A549 treated with ZK216348 at 1 μM for 4 hours (cell line): ENCODE results near the gene POLR2H. TPM values are rescaled to one million over a fixed set of nuclear protein-coding genes. Genes with fewer than 3 reads are reported as not detected.

Experiments used
- total RNA-seq: library from RNA; stranded (reverse); fragments of 200-300 nt; extraction: Qiagen RNA extraction; gene quantifications from 5 replicates; pipeline ENCODE4 v1.2.3, GENCODE V29; 2022; ENCODE audit warnings: low read depth

POLR2H gene
- 69.5 to 82.7 TPM (median 77.4 TPM) in 5 replicates for total RNA-seq

GRCh38 chr3:184361532-184361931 is at the start of gene POLR2H, which contains the start of gene CLCN2:
POLR2H (plus strand) TSS chr3:184361710; CDS start chr3:184363493, 1,783 bp downstream.
CLCN2 (minus strand) TSS chr3:184361605; CDS start chr3:184361479, 126 bp downstream.

GRCh38 chr3:184314363-184314699 is 47.2 kb upstream of the POLR2H start, which contains the start of gene EIF4G1:
EIF4G1 (plus strand) TSS chr3:184314606; CDS start chr3:184315797, 1,191 bp downstream.

GRCh38 chr3:184337399-184337714 is 24.2 kb upstream of the POLR2H start, which contains the start of gene FAM131A:
FAM131A (plus strand) TSS chr3:184337600; CDS start chr3:184337631, 31 bp downstream.

GRCh38 chr3:184377882-184378445 is 16.5 kb downstream of the POLR2H start, which contains the start of gene THPO:
THPO (minus strand) TSS chr3:184378207; CDS start chr3:184376259, 1,948 bp downstream.

GRCh38 chr3:184379358-184380184 is 18.1 kb downstream of the POLR2H start, which contains the start of gene CHRD:
CHRD (plus strand) TSS chr3:184380054; CDS start chr3:184380319, 265 bp downstream.

Other genes starting within 250 kb of the POLR2H start
- 25.0 to 31.5 TPM (median 29.3 TPM) in 5 replicates for gene EIF2B5, start 226.4 kb upstream of the POLR2H start, total RNA-seq
- 14.9 to 30.4 TPM (median 26.5 TPM) in 5 replicates for gene DVL3, start 206.3 kb upstream of the POLR2H start, total RNA-seq
- gene AP2M1, start 186.9 kb upstream of the POLR2H start, total RNA-seq, result 286 to 326 TPM (median 314 TPM) in 5 replicates
- 25.4 to 36.5 TPM (median 34.8 TPM) in 5 replicates for gene ABCF3, start 175.5 kb upstream of the POLR2H start, total RNA-seq
- gene VWA5B2, start 132.1 kb upstream of the POLR2H start, total RNA-seq, result 0.29 to 0.46 TPM (median 0.38 TPM) in 5 replicates
- 48.9 to 83.2 TPM (median 72.9 TPM) in 5 replicates for gene ALG3, start 112.7 kb upstream of the POLR2H start, total RNA-seq
- gene EEF1AKMT4, start 112.0 kb upstream of the POLR2H start, total RNA-seq, result 8.0 to 13.2 TPM (median 11.0 TPM) in 5 replicates
- gene CAMK2N2, start 100.2 kb upstream of the POLR2H start, total RNA-seq, result 0.60 to 2.0 TPM (median 1.3 TPM) in 5 replicates
- not detected in 5 replicates for gene ECE2, start 85.7 kb upstream of the POLR2H start, total RNA-seq
- gene PSMD2, start 62.5 kb upstream of the POLR2H start, total RNA-seq, result 294 to 424 TPM (median 309 TPM) in 5 replicates
- gene EIF4G1, start 47.1 kb upstream of the POLR2H start, total RNA-seq, result 221 to 295 TPM (median 267 TPM) in 5 replicates
- 6.8 to 11.7 TPM (median 9.9 TPM) in 5 replicates for gene FAM131A, start 24.1 kb upstream of the POLR2H start, total RNA-seq
- 4.0 to 6.1 TPM (median 5.5 TPM) in 5 replicates for gene CLCN2, start 105 bp upstream of the POLR2H start, total RNA-seq
- not detected in 5 replicates for gene THPO, start 16.5 kb downstream of the POLR2H start, total RNA-seq
- 0.07 to 0.42 TPM (median 0.15 TPM) in 5 replicates for gene CHRD, start 18.3 kb downstream of the POLR2H start, total RNA-seq
- 0.23 to 0.70 TPM (median 0.27 TPM) in 5 replicates for gene EPHB3, start 200.1 kb downstream of the POLR2H start, total RNA-seq